GM18511 (cell line): ENCODE measurements around the gene IFI35.
"Not testable (repeated sequence)": the region's sequence is repeated elsewhere in the genome, so short reads cannot be mapped to it uniquely, and the experiment has no call there.

Experiments
- ATAC-seq: cut with Tn5 transposase; IDR thresholded peaks from one replicate; pipeline ENCODE4 v1.9.1; 2021; ENCODE audit warnings: mild to moderate bottlenecking, moderate library complexity; ENCODE audit not compliant: unreplicated experiment

IFI35 gene

GRCh38 chr17:43006639-43007551, at the start of gene IFI35:
TSS of gene IFI35 (plus strand) at chr17:43006784. CDS start at chr17:43006948, 164 bp downstream.
- ATAC-seq: no peak

GRCh38 chr17:42964161-42964932, 42.2 kb upstream of the IFI35 start, which contains the start of gene AARSD1:
TSS of gene AARSD1 (minus strand) at chr17:42964454. CDS start at chr17:42964440, 14 bp downstream.
- peak; percentile 76 for ATAC-seq

DNA sequence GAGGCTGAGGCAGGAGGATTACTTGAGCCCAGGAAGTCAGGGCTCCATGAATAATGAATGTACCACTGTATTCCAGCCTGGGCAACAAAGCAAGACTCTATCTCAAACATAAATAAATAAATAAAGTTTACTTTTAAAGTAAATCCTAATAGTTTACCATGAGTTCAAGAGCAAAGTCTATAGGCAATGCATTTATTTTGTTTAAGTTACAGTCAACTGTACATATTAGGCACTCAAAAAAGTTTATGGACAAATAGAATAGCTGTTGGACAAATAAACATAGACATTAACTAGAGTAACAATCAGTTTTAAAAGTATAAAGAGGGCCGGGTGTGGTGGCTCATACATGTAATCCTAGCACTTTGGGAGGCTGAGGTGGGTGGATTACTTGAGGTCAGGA, 38.7 kb upstream of the IFI35 start:
- no peak for ATAC-seq

DNA sequence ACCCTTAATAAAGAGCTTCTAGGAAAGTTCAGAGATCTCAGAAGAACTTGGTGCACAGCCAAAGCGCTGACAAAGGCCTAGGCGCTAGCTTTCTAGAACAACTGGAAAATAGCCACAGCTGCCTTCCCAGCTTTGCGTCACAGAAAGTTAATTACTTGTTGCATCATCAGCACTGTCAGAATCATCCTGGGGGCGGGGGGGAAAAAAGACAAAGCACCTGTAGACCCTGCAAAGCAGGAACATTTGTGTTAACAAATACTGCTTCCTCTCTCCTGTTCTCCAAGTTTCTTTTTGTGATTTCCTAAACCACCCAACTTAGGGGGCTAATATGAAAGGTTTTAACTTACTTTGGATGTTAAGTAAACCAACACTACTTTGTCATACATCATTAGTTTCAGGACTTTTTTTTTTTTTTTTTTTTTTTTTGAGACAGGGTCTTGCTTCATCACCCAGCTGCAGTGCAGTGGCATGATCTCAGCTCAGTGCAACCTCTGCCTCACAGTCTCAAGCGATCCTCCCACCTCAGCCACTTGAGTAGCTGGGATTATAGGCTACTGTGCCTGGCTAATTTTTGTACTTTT, 37.5 kb upstream of the IFI35 start:
- ATAC-seq: no peak

DNA sequence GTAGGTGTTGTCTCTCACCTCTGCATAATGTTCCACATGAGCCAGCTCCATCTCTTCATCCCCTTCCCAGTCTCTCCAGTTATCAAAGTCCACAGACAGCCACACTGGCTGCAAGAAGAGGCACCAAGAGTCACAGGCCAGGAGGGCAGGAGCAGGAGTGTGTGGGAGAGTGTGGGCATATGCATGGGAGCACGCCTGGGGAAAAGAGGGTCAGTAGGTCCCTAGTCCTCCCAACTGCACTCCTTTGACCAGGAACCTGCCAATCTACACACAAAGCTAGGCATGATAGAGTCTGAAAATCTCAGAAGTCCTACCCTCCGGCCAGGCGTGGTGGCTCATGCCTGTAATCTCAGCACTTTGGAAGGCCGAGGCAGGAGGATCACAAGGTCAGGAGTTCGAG, 35.0 kb upstream of the IFI35 start:
- ATAC-seq: no peak

GRCh38 chr17:42973323-42973722, 33.3 kb upstream of the IFI35 start:
- not testable (repeated sequence) for ATAC-seq

DNA sequence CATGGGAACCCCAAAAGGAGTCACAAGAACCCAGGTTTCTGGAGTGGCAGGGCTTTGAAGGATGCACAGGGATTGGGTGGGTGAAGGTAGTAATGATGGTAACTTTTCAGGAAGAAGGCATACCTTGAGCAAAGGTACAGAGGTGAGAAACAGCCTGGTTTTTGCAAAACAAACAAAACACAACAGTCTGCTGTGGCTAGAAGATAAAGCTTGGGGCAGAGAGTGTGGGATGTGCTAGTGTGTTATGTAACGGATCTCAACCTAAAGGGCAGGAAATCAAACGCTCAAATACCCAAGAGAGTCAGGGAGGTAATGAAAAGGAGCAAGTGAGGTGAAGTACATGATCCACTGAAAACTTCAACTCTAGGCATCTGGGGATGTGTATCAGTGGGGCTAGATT, 31.3 kb upstream of the IFI35 start:
- no peak for ATAC-seq

GRCh38 chr17:42975701-42976100, 30.9 kb upstream of the IFI35 start:
- ATAC-seq: not testable (repeated sequence)

DNA sequence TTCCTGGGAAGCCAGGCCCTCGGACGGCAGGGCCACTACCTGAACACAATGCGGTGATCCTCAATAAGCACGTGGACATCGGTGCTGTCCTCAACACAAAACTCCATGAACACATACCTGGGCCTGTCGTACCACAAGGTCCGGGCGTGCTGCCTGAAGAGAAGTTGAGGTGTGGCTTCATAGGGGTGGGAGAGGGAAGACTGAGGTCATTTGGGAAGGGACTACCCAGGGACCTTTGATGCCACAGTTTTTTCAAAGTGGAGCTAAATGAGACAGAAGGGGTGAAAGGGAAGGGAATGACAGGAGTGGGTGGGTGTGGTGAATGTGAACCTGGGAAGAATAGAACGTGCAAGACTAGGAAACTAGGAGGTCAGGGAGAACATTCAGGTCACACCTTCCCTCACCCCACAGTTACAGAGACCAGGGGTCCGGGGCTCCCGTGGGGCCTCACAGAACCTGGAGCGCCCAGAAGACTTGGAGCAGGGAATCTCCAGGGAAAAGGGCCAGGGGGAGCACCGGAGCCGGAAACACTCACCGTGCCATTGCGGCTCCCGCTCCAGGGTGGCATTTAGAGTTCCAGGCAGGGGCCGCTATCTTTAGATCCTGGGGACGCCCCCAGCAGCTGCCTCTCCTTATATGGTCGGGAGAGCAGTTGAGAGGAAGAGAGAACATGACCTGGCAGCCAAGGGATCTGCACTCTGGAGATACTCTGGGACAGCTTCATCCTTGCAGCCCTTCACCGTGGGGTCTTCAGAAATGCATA, 26.9 kb upstream of the IFI35 start, which contains the start of gene PTGES3L:
Gene PTGES3L (minus strand): TSS at position 570 of the 763 bp plus-strand sequence. CDS start 27 bp downstream, at position 543.
- ATAC-seq: peak; percentile 42

DNA sequence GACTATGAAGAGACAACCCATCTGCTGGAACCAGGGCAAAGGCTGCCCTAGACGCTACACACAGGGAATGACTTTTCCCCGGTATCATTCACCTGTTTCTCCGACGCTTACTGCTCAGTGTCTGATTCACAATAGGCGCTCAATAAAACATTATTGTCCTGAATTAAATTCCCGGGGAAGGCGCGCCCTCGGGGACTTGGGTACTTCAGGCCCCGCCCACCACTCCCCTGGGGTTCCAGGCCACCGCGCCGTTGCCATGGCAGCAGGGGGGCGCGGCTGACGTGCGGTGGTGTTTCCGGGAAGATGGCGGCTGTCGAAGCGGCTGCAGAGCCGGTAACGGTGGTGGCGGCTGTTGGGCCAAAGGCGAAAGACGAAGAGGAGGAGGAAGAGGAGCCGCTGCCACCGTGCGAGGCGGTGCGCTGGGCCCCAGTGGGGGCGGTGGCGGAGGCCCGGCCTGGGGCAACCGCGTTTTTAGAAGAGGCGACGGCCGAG, 26.3 kb upstream of the IFI35 start, which contains the start of gene RUNDC1:
Gene RUNDC1 (plus strand): TSS at position 292 of the 492 bp plus-strand sequence. CDS start 12 bp downstream, at position 304.
- ATAC-seq: peak; percentile 80

- ATAC-seq: peak; percentile 55
These were observed 25.7 kb upstream of the IFI35 start for GRCh38 chr17:42980766-42981397.

GRCh38 chr17:42982266-42982665, 24.3 kb upstream of the IFI35 start:
- ATAC-seq: no peak

DNA sequence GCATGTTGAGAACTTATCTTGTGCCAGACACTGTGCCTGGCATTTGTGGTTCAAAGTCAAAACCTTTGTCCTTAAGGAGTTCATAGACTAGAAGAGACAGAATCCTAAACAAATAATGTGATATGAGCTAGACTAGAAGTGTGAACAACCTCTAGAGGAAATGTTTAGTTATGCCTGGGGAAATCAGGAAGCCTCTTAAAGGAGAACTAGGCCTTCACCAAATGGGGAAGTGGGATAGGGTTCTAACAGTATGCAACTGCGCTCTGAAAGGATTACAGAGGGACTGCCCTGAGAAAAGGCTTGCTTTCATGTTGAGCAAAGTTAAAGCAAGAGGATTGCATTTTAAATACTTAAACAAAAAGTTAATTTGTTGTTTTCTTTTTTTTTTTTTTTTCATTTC, 21.4 kb upstream of the IFI35 start:
- no peak for ATAC-seq

GRCh38 chr17:42989141-42989540, 17.4 kb upstream of the IFI35 start:
- no peak for ATAC-seq

- ATAC-seq: no peak
These were observed 16.6 kb upstream of the IFI35 start for GRCh38 chr17:42989726-42990652.

DNA sequence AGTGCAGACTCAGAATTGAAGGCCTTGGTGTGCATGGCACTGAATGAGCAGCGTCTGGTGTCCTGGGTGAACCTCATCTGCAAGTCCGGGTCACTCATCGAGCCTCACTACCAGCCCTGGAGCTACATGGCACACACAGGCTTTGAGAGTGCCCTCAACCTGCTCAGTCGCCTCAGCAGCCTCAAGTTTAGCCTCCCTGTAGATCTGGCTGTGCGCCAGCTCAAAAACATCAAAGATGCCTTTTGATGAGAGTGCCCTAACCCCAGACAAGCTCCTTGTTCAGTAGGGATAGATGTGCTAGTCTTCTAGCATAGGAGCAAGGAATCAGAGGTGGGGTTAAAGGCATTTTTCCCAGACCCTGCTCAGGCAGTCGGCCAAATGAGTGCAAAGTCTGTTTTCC, 15.1 kb upstream of the IFI35 start:
- no peak for ATAC-seq

- no peak for ATAC-seq
These were observed 13.7 kb upstream of the IFI35 start for GRCh38 chr17:42992872-42993271.

DNA sequence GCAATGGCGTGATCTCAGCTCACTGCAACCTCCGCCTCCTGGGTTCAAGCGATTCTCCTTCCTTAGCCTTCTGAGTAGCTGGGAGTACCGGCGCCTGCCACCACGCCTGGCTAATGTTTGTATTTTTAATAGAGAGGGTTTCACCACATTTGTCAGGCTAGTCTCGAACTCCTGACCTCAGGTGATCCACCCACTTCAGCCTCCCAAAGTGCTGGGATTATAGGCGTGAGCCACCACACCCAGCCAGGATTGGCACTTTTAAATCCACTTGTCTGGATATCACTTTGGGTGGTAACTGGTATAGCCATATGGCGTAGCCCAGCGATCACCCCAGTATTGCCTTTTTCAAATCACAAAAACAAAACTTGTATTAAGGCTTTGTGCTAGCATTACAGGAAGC, 12.7 kb upstream of the IFI35 start:
- ATAC-seq: not testable (repeated sequence)
